HepG2 (cell line): Measurements from ENCODE around the gene IQCE. TPM values are rescaled to one million over a fixed set of nuclear protein-coding genes. Genes with fewer than 3 reads are reported as not detected.
A peak's percentile ranks its signal among the peaks of the same experiment; 100 is the strongest.

Experiments
- ASH2L ChIP-seq: fragments of 300-600, 200-600 bp; sonication (generic); IDR thresholded peaks from 2 replicates; pipeline ENCODE4 v1.7.0; 2017; ENCODE audit warnings: low read depth, mild to moderate bottlenecking, moderate library complexity, mixed read lengths, low read length; ENCODE audit not compliant: insufficient read length
- MAZ ChIP-seq, 2 experiments: sonication (generic) in 1 of 2; formaldehyde crosslinking in 1 of 2; IDR thresholded peaks; 2 replicates each; pipeline versions ENCODE4 v1.5.0 to v1.6.1; 2012 to 2020; ENCODE audit warnings: low read depth in 2 of 2, mild to moderate bottlenecking in 2 of 2, borderline replicate concordance in 1 of 2, improper control_type of control experiment in 1 of 2, low read length in 1 of 2, missing genetic modification reagents in 1 of 2, moderate library complexity in 1 of 2
- XRCC5 ChIP-seq: fragments of 200-400 bp; formaldehyde crosslinking; optimal IDR thresholded peaks from 2 replicates; pipeline ENCODE3; 2017; ENCODE audit warnings: mild to moderate bottlenecking, low read length
- ZNF33B ChIP-seq: sonication (generic); formaldehyde crosslinking; IDR thresholded peaks from 2 replicates; pipeline ENCODE4 v1.5.1; 2020; ENCODE audit warnings: mild to moderate bottlenecking, missing genetic modification reagents
- ZNF746 ChIP-seq: sonication (generic); formaldehyde crosslinking; IDR thresholded peaks from 2 replicates; pipeline ENCODE4 v1.8.0; 2022; ENCODE audit warnings: mild to moderate bottlenecking, missing genetic modification reagents
- polyA plus RNA-seq, 8 experiments: library from polyadenylated mRNA; depleted of rRNA in 3 of 8; stranded (reverse) in 7 of 8; unstranded in 1 of 8; fragments of >200 nt; fragmentation: Illumina TruSeq in 4 of 8; extraction: Trizol in 4 of 8; gene quantifications; 2 replicates each; pipeline versions ENCODE4 v1.2.1 to v1.2.3, GENCODE V29; 2011 to 2016; ENCODE audit warnings: low read depth in 4 of 8, missing spikeins in 1 of 8, mixed read lengths in 1 of 8; ENCODE audit not compliant: insufficient read depth in 1 of 8
- total RNA-seq, 5 experiments: library from RNA; depleted of rRNA; stranded (reverse); fragments of >200 nt; fragmentation: Illumina TruSeq; extraction: Trizol; gene quantifications; 2 replicates each; pipeline ENCODE4 v1.2.3, GENCODE V29; 2016; ENCODE audit warnings: low read depth in 1 of 5
- TF ChIP-seq, protein P1 (sequence below), 2 experiments: fragments of 450-650 bp in 1 of 2; sonication (generic) in 1 of 2; formaldehyde crosslinking in 1 of 2; IDR thresholded peaks; 2 replicates each; pipeline versions ENCODE4 v1.6.1 to v1.8.0; 2016 to 2022; ENCODE audit warnings: antibody characterized with exemption in 1 of 2, mild to moderate bottlenecking in 1 of 2, missing genetic modification reagents in 1 of 2
- TF ChIP-seq, protein P2 (sequence below): sonication (generic); formaldehyde crosslinking; IDR thresholded peaks from 2 replicates; pipeline ENCODE4 v1.4.0; 2020; ENCODE audit warnings: missing genetic modification reagents, borderline replicate concordance
- TF ChIP-seq, protein P3 (sequence below): sonication (generic); formaldehyde crosslinking; IDR thresholded peaks from 2 replicates; pipeline ENCODE4 v1.5.1; 2020; ENCODE audit warnings: mild to moderate bottlenecking, missing genetic modification reagents, moderate library complexity

The IQCE gene
- total and polyA plus RNA-seq, 2 of the 13 experiments (the other 11 are each of a cell fraction or from before 2014, with no cell fraction given) = 1.5 to 2.5 TPM

DNA sequence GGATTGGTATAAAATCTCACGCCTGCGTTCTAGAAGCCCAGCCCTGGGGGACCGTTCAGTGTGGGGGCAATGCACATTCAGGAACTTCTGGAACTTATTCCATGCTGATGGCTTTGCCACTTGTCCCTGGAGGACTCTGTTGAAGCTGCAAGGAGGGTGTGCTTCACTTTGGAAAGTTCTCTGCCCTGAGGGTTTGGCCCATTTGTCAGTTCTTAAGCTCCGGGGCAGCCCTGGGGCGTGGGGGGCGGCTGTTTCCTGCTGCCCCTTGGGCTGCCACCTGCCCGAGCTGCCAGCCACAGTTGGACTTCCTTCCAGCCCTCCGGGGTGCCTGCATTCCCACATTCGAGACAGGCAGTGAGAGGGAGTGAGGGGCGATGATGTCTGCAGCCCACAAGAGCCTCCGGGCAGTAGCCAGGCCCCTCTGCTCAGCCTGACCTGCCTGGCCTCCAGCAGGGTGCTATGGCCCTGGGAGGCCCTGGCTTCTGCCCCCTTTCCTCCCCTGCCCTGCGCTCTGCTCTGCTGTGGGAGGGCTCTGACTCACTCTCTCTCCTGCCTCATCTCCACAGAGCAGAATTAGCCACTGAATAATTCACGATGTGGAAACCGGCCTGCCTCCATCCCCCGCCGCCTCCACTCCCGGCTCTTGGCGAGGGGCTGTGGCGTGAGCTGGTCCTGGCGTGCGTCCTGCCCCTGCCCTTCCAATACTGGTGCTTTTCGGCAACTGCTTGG, 74.9 kb downstream of the IQCE start (continued):
- TF ChIP-seq, protein P1, sequence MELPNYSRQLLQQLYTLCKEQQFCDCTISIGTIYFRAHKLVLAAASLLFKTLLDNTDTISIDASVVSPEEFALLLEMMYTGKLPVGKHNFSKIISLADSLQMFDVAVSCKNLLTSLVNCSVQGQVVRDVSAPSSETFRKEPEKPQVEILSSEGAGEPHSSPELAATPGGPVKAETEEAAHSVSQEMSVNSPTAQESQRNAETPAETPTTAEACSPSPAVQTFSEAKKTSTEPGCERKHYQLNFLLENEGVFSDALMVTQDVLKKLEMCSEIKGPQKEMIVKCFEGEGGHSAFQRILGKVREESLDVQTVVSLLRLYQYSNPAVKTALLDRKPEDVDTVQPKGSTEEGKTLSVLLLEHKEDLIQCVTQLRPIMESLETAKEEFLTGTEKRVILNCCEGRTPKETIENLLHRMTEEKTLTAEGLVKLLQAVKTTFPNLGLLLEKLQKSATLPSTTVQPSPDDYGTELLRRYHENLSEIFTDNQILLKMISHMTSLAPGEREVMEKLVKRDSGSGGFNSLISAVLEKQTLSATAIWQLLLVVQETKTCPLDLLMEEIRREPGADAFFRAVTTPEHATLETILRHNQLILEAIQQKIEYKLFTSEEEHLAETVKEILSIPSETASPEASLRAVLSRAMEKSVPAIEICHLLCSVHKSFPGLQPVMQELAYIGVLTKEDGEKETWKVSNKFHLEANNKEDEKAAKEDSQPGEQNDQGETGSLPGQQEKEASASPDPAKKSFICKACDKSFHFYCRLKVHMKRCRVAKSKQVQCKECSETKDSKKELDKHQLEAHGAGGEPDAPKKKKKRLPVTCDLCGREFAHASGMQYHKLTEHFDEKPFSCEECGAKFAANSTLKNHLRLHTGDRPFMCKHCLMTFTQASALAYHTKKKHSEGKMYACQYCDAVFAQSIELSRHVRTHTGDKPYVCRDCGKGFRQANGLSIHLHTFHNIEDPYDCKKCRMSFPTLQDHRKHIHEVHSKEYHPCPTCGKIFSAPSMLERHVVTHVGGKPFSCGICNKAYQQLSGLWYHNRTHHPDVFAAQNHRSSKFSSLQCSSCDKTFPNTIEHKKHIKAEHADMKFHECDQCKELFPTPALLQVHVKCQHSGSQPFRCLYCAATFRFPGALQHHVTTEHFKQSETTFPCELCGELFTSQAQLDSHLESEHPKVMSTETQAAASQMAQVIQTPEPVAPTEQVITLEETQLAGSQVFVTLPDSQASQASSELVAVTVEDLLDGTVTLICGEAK (IDR thresholded peaks at IDR 0.05) = no peak
- TF ChIP-seq, protein P1 (CRISPR knock-in tag; IDR thresholded peaks at IDR 0.05) = peak; percentile 40; the same call in 1 of the 2 replicates
- TF ChIP-seq, protein P2, sequence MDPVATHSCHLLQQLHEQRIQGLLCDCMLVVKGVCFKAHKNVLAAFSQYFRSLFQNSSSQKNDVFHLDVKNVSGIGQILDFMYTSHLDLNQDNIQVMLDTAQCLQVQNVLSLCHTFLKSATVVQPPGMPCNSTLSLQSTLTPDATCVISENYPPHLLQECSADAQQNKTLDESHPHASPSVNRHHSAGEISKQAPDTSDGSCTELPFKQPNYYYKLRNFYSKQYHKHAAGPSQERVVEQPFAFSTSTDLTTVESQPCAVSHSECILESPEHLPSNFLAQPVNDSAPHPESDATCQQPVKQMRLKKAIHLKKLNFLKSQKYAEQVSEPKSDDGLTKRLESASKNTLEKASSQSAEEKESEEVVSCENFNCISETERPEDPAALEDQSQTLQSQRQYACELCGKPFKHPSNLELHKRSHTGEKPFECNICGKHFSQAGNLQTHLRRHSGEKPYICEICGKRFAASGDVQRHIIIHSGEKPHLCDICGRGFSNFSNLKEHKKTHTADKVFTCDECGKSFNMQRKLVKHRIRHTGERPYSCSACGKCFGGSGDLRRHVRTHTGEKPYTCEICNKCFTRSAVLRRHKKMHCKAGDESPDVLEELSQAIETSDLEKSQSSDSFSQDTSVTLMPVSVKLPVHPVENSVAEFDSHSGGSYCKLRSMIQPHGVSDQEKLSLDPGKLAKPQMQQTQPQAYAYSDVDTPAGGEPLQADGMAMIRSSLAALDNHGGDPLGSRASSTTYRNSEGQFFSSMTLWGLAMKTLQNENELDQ (CRISPR knock-in tag) = no peak
- TF ChIP-seq ZNF746 (CRISPR knock-in tag) (peak; percentile 43), ASH2L (peak; percentile 27), XRCC5 (peak; percentile 42), MAZ (IDR thresholded peaks at IDR 0.05; ENCODE audit: borderline replicate concordance, low read depth, low read length) (peak; percentile 25; the same call in 1 of the 2 replicates), MAZ (CRISPR knock-in tag; IDR thresholded peaks at IDR 0.05; ENCODE audit: low read depth) (no peak), ZNF33B (CRISPR knock-in tag) (0 out of 2 replicates have a peak, but pooled peaks have one; percentile 52)
- TF ChIP-seq, protein P3, sequence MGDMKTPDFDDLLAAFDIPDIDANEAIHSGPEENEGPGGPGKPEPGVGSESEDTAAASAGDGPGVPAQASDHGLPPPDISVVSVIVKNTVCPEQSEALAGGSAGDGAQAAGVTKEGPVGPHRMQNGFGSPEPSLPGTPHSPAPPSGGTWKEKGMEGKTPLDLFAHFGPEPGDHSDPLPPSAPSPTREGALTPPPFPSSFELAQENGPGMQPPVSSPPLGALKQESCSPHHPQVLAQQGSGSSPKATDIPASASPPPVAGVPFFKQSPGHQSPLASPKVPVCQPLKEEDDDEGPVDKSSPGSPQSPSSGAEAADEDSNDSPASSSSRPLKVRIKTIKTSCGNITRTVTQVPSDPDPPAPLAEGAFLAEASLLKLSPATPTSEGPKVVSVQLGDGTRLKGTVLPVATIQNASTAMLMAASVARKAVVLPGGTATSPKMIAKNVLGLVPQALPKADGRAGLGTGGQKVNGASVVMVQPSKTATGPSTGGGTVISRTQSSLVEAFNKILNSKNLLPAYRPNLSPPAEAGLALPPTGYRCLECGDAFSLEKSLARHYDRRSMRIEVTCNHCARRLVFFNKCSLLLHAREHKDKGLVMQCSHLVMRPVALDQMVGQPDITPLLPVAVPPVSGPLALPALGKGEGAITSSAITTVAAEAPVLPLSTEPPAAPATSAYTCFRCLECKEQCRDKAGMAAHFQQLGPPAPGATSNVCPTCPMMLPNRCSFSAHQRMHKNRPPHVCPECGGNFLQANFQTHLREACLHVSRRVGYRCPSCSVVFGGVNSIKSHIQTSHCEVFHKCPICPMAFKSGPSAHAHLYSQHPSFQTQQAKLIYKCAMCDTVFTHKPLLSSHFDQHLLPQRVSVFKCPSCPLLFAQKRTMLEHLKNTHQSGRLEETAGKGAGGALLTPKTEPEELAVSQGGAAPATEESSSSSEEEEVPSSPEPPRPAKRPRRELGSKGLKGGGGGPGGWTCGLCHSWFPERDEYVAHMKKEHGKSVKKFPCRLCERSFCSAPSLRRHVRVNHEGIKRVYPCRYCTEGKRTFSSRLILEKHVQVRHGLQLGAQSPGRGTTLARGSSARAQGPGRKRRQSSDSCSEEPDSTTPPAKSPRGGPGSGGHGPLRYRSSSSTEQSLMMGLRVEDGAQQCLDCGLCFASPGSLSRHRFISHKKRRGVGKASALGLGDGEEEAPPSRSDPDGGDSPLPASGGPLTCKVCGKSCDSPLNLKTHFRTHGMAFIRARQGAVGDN (CRISPR knock-in tag) = peak; percentile 73
